GM18498 (cell line): ENCODE results near the gene C16orf74.

ENCODE experiments used
- ATAC-seq: cut with Tn5 transposase; IDR thresholded peaks from one replicate; pipeline ENCODE4 v1.9.1; 2021; ENCODE audit warnings: mild to moderate bottlenecking, moderate library complexity; ENCODE audit not compliant: unreplicated experiment

Gene C16orf74

GRCh38 chr16:85750827-85751697 is at the start of gene C16orf74:
Gene C16orf74 (minus strand): TSS chr16:85751096. CDS start chr16:85735217, 15,879 bp downstream.
- ATAC-seq: peak; percentile 55

- ATAC-seq: no peak
These were observed 49.4 kb upstream of the C16orf74 start for GRCh38 chr16:85800321-85800669.

GRCh38 chr16:85799497-85800320 is 48.8 kb upstream of the C16orf74 start, which contains the start of the genes COX4I1 and EMC8:
Gene COX4I1 (plus strand): TSS chr16:85799695. CDS start chr16:85801206, 1,511 bp downstream.
Gene EMC8 (minus strand): TSS chr16:85799544. CDS start chr16:85799295, 249 bp downstream.
- peak; percentile 85 for ATAC-seq

GRCh38 chr16:85798901-85799496 is 48.1 kb upstream of the C16orf74 start:
- peak; percentile 30 for ATAC-seq

GRCh38 chr16:85798283-85798776 is 47.4 kb upstream of the C16orf74 start:
- no peak for ATAC-seq

- ATAC-seq: no peak
These were observed 45.7 kb upstream of the C16orf74 start for GRCh38 chr16:85796599-85796998.

GRCh38 chr16:85796152-85796551 is 45.3 kb upstream of the C16orf74 start:
- ATAC-seq: no peak

- no peak for ATAC-seq
These were observed 43.8 kb upstream of the C16orf74 start for GRCh38 chr16:85794696-85795095.

GRCh38 chr16:85793662-85794298 is 42.9 kb upstream of the C16orf74 start:
- no peak for ATAC-seq

GRCh38 chr16:85789773-85790172 is 38.9 kb upstream of the C16orf74 start:
- no peak for ATAC-seq

- no peak for ATAC-seq
These were observed 37.9 kb upstream of the C16orf74 start for GRCh38 chr16:85788819-85789218.

- no peak for ATAC-seq
These were observed 35.0 kb upstream of the C16orf74 start for GRCh38 chr16:85785927-85786326.

GRCh38 chr16:85784813-85785212 is 33.9 kb upstream of the C16orf74 start:
- ATAC-seq: no peak

- no peak for ATAC-seq
These were observed 32.5 kb upstream of the C16orf74 start for GRCh38 chr16:85783441-85783840.

- no peak for ATAC-seq
These were observed 31.6 kb upstream of the C16orf74 start for GRCh38 chr16:85782451-85782850.

GRCh38 chr16:85781695-85782370 is 30.9 kb upstream of the C16orf74 start:
- ATAC-seq: no peak

GRCh38 chr16:85781156-85781555 is 30.3 kb upstream of the C16orf74 start:
- no peak for ATAC-seq

- no peak for ATAC-seq
These were observed 29.4 kb upstream of the C16orf74 start for GRCh38 chr16:85780281-85780680.

GRCh38 chr16:85778873-85779272 is 28.0 kb upstream of the C16orf74 start:
- no peak for ATAC-seq
